OCI-LY7 (cell line): Measurements from ENCODE around the gene DBET.
"Not testable (repeated sequence)": the region's sequence is repeated elsewhere in the genome, so short reads cannot be mapped to it uniquely, and the experiment has no call there.

Experiments
- CTCF ChIP-seq: fragments of 200-600 bp; sonication (generic); conservative IDR thresholded peaks from 2 replicates; pipeline ENCODE4 v1.5.1; 2014; ENCODE audit warnings: mild to moderate bottlenecking, antibody characterized with exemption, low read length, moderate library complexity, mixed read lengths
- EZH2phosphoT487 ChIP-seq: fragments of 200-600 bp; sonication (generic); IDR thresholded peaks from 2 replicates; pipeline ENCODE4 v1.6.1; 2018; ENCODE audit warnings: low read depth, borderline replicate concordance, mild to moderate bottlenecking, mixed run types, antibody characterized with exemption, low read length, moderate library complexity, mixed read lengths

- not testable (repeated sequence) for TF ChIP-seq CTCF, EZH2phosphoT487
These were observed 37.1 kb upstream of the DBET start, which contains the start of gene FRG2 for GRCh38 chr4:190027156-190027555.
